GM04504 (cell line): ENCODE data around the gene GLT8D2.

Experiments
- DNase-seq: peaks from one replicate; pipeline ENCODE4 v3.0.0-alpha.2; 2012; ENCODE audit warnings: low read depth

Gene GLT8D2

GRCh38 chr12:104049903-104050356 is at the start of gene GLT8D2:
Gene GLT8D2 (minus strand): TSS chr12:104050187. CDS start chr12:104019648, 30,539 bp downstream.
- peak; percentile 68 for DNase-seq

GRCh38 chr12:104097954-104098353 is 48.0 kb upstream of the GLT8D2 start:
- DNase-seq, result no peak

GRCh38 chr12:104095289-104095688 is 45.3 kb upstream of the GLT8D2 start:
- no peak for DNase-seq

DNA sequence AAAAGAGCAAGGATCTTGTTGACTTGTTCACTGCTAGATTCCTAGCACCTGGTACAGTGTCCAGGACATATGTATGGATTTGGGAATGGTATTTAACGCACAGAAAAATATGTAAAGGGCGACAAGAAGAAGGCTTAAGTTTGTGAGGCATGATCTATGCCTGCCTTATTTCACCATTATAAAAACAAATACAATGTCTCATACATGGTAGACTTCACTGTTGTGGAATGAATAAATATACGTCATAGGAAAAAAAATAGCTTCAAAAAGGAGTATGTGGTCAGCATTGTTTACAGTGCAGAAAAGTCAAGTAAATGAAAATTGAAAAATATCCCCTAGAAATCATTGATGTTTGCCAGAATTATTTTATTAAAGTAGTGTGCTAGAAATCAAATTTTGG is 44.3 kb upstream of the GLT8D2 start:
- no peak for DNase-seq

GRCh38 chr12:104091136-104091535 is 41.1 kb upstream of the GLT8D2 start:
- DNase-seq, result no peak

- no peak for DNase-seq
Observed at GRCh38 chr12:104090685-104091084, 40.7 kb upstream of the GLT8D2 start.

DNA sequence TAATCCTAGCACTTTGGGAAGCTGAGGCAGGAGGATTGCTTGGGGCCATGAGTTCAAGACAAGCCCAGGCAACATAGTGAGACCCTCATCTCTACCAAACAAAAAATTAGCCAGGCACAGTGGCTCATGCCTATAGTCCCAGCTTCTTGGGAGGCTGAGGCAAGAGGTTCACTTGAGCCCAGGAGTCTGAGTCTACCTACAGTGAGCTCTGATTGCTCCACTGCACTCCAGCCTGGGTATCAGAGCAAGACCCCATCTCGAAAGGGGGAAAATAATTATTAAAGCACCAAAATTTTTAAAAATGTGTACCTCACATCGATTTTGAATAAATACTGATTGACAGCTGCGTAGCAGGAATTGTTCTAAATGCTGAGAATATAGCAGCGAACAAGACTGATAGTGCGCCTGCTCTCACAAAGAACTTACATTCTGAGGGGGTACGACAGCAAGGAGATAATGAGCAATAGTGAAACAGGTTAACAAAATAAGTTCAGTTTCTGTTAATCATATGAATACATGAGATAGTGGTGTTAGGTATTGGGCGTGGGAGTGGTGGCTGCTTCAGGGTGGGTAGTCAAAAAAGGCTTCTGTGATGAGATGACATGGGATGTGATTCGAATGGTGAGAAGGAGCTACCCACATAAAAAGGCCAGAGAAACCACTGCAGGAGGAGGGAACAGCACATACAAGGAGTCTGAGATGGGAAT is 33.9 kb upstream of the GLT8D2 start:
- DNase-seq, result no peak

- no peak for DNase-seq
Observed at GRCh38 chr12:104080764-104081163, 30.8 kb upstream of the GLT8D2 start.

DNA sequence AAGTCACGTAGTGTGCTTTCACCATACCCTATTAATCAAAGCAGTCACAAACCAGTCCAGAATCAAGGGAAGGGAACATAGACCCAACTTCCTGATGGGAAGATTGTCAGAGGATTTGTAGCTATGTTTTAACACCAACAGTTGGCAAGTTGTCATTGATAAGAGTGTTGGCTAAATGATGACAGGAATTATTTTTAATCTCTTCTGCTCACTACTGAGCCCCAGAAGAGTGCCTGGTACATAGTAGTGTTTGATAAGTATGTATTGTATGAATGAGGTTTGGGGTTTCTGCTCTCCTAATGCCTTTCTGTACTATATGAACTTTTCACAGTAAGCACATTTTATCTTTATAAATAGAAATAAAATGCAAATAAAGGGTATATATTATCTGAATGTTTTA is 29.0 kb upstream of the GLT8D2 start:
- DNase-seq, result no peak

- no peak for DNase-seq
Observed at GRCh38 chr12:104073699-104074098, 23.7 kb upstream of the GLT8D2 start.

DNA sequence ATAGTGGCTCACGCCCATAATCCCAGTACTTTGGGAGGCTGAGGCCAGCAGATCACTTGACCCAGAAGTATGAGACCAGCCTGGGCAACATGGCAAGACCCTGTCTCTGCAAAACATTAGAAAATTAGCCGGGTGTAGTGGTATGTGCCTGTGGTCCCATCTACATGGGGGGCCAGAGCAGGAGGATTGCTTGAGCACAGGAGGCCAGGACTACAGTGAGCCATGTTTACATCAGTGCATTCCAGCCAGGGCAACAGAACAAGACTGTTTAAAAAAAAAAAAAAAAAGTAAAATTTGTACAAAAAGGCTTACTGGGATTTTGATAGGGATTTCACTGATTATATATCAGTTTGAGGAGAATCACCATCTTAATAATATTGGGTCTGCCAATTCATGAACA is 22.1 kb upstream of the GLT8D2 start:
- DNase-seq, result no peak

- DNase-seq, result no peak
Observed at GRCh38 chr12:104064842-104065427, 14.9 kb upstream of the GLT8D2 start.

DNA sequence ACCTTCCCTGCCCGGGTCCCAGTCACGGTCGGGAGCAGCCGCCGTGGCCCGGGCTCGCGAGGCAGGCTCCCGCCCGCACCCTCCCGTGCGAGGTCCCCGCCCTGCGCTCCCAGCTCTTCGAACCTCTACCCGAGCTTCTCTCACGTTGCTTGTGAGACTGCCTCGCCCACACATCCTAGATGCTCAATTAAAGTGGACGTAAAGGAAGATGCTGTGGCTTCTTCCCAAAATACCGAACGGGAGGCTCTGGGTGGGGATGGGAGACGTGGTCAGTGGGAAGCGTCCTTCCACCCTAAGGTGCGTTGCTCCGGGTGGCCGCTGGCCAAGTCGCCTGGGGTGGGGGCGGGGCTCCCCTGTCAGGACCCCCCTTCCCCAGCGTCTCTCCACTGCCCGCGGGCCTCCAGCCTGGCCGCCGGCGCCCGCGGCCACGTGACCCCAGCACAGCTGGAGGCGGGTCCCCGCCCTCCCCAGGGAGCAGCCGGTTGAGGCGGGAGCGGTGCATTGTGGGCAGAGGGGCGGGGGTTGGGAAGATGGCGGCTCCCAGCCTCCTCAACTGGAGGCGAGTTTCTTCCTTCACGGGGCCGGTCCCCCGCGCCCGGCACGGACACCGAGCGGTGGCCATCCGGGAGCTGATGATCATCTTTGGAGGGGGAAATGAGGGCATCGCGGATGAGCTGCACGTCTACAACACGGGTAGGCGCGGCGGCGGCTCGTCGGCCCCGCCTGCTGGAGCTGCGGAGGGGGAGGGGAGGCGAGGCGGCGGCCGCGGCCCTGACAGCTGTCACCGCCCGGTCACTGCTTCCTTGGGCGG is 14.2 kb upstream of the GLT8D2 start, which contains the start of gene HCFC2:
Gene HCFC2 (plus strand): TSS at position 501 of the 811 bp plus-strand sequence. CDS start 30 bp downstream, at position 531.
- peak; percentile 78 for DNase-seq

- DNase-seq, result no peak
Observed at GRCh38 chr12:104063712-104064030, 13.7 kb upstream of the GLT8D2 start.

DNA sequence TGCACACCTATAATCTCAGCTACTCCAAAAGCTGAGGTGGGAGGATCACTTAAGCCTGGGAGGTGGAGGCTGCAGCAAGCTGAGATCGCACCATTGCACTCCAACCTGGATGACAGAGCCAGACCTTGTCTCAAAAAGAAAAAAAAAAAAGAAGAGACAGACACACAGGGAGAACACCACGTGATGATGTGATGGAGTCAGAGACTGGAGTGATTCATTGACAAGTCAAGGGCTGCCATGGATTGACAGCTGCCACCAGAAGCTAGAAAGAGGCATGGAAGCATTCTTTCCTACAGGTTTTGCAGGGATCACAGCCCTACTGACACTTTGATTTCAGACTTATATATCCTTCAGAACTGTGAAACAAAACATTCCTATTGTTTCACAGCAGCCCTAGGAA is 10.8 kb upstream of the GLT8D2 start:
- no peak for DNase-seq

DNA sequence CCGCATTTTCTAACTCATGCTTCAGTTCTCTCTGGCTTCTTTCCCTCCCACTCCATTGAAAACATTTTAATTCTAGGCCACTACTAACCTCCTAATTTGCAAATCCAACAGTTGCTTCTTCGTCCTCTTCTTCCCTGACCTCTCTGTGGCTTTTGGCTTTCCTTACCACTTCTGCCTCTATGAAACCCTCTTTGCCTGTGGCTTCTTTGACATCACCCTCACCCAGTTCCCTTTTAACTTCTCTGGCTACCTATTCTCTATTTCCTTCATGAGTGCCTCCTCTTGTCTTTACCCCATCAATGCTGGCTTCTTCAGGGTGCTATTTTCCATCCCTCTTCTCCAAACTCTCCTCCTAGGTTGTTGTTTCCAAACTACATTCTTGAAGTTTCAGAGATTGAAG is 10.0 kb upstream of the GLT8D2 start:
- no peak for DNase-seq

- no peak for DNase-seq
Observed at GRCh38 chr12:104058802-104059201, 8.8 kb upstream of the GLT8D2 start.

DNA sequence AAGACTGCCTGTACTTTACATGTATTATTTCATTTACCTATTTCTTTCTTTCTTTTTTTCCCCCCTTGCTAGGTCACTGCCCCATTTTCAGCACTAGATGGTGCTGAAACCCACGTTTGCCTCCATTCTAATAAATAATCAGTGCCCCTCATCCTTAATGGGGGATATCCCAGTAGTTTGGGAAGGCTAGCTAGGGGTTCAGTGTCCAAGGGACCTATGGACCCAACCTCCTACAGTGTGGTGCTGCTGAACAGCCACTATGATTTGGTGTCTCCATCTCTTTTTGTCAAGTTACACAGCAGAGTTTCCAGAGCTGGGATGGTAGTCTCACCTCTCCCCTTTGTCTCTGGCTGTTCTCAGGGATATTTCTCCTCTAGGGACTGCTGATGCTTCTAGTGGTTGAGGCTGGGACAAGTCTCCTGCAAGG is 7.8 kb upstream of the GLT8D2 start:
- no peak for DNase-seq

DNA sequence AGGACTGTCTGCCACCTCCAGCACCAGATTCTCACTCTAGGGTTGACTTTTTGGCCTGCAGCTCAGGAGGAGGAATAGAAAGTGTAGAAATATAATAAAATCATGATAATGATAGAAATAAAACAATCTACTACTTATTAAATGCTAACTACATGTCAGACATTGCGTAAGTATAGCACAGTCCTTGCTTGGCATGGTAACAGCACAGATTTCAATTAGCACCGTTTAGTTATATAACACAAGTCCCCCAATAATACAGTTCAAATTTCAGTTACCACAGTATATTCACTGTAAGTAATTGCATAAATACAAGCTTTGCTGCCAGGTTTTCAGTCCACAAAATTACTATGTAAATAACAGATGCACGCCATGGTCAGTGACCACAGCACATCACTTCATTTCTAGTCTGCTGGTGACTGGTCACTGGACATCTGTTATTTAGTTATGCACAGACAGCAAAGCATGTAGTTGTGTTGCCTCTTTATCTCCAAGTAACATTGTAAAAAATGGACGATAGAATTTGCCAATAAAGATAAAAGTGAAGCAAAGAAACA is 6.5 kb upstream of the GLT8D2 start:
- no peak for DNase-seq

GRCh38 chr12:104055686-104056388 is 5.8 kb upstream of the GLT8D2 start:
- no peak for DNase-seq

DNA sequence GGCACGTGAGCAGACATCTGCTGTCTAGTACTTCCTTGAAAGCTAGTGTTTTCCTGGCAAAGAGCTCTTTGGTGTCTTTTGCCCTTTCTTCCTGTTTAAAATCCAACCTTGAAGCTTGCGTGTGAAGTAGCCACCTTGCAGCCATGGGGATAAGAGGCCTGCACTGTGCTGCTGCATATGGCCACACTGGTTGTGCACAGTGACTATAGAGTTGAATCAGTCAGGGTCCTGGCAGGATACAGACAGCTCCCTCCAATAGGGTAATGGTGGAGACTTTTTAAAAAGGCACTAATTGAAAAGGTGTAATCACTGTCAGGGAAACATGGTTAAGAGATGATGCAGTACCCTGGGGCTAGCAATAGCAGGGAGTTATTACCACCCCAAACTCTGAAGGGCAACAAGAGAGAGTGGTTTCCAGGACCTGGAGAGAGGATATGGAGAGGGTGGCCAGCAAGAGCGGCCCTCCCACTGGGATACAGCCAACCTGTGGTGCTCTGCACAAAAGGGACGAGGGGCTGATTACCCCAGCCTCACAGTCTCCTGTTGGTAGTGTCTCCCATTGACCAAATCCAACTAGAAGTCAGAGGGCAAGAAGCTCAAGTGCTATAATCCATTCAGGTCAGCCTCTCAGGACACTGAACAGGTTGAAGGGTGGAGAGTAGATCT is 4.8 kb upstream of the GLT8D2 start:
- DNase-seq, result no peak

GRCh38 chr12:104050436-104050835 is 449 bp upstream of the GLT8D2 start:
- DNase-seq, result no peak
